Osteocyte (in vitro differentiated cells): ENCODE measurements around the gene ARHGAP8. TPM values are rescaled to one million over a fixed set of nuclear protein-coding genes. Genes with fewer than 3 reads are reported as not detected.

Experiments used
- DNase-seq: peaks from one replicate; pipeline ENCODE4 v3.0.0; 2021; ENCODE audit warnings: mixed read lengths; ENCODE audit not compliant: unreplicated experiment; ENCODE audit errors: extremely low spot score
- H3K27ac Mint-ChIP-seq: one replicate; pipeline ENCODE4 v1.8.0; 2021; ENCODE audit warnings: mild to moderate bottlenecking, mixed read lengths; ENCODE audit not compliant: unreplicated experiment
- H3K27me3 Mint-ChIP-seq: one replicate; pipeline ENCODE4 v1.8.0; 2021; ENCODE audit warnings: mixed read lengths; ENCODE audit not compliant: unreplicated experiment
- H3K36me3 Mint-ChIP-seq: one replicate; pipeline ENCODE4 v1.8.0; 2021; ENCODE audit warnings: mixed read lengths; ENCODE audit not compliant: unreplicated experiment
- H3K4me1 Mint-ChIP-seq: one replicate; pipeline ENCODE4 v1.8.0; 2021; ENCODE audit warnings: mixed read lengths; ENCODE audit not compliant: unreplicated experiment
- H3K4me3 Mint-ChIP-seq: one replicate; pipeline ENCODE4 v1.8.0; 2021; ENCODE audit warnings: mild to moderate bottlenecking, moderate library complexity, mixed read lengths; ENCODE audit not compliant: unreplicated experiment
- H3K9me3 Mint-ChIP-seq: one replicate; pipeline ENCODE4 v1.8.0; 2021; ENCODE audit warnings: mixed read lengths; ENCODE audit not compliant: unreplicated experiment
- CTCF ChIP-seq: fragments of 200-600 bp; sonication (generic); IDR thresholded peaks from 2 replicates; pipeline ENCODE4 v1.5.0; 2021; ENCODE audit warnings: antibody characterized with exemption, mild to moderate bottlenecking, moderate library complexity
- total RNA-seq: library from RNA; stranded (reverse); gene quantifications from 2 replicates; pipeline ENCODE4 v1.2.1, GENCODE V29; 2021

ARHGAP8 gene
- total RNA-seq, 1 donor from 2014 or later = 0.89 TPM

- no peak overlapping the region for H3K27ac Mint-ChIP-seq
- no peak for TF ChIP-seq CTCF
- H3K9me3 Mint-ChIP-seq = no peaks in the 10 kb centered on the region
- no peak overlapping the region for H3K4me3 Mint-ChIP-seq
- peaks cover 5% of the 10 kb centered on the region for H3K27me3 Mint-ChIP-seq
- H3K4me1 Mint-ChIP-seq = no peaks in the 10 kb centered on the region
- no peak for DNase-seq
- no peaks in the 10 kb centered on the region for H3K36me3 Mint-ChIP-seq
These were observed 34.2 kb downstream of the ARHGAP8 start for GRCh38 chr22:44786610-44787009.

DNA sequence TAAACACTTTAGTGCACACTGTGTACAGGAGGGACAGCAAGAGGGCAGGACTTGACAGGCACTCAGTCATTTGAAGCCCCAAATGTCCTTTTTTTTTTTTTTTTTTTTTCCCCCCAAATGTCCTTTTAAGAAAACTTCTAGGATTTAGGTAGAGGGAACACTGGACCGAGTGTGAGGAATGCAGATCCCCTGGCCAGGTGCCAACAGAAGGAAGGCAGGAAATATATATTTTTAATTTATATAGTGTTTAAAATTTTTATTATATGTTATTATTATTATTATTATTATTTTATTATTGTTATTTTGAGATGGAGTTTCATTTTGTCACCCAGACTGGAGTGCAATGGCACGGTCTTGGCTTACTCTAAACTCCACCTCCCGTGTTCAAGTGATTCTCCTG is 35.5 kb downstream of the ARHGAP8 start:
- Mint-ChIP-seq H3K9me3 (no peaks in the 10 kb centered on the region), H3K36me3 (no peaks in the 10 kb centered on the region), H3K27ac (no peak overlapping the region), H3K27me3 (peaks cover 7% of the 10 kb centered on the region), H3K4me3 (no peak overlapping the region), H3K4me1 (no peaks in the 10 kb centered on the region)
- no peak for TF ChIP-seq CTCF
- DNase-seq = no peak

DNA sequence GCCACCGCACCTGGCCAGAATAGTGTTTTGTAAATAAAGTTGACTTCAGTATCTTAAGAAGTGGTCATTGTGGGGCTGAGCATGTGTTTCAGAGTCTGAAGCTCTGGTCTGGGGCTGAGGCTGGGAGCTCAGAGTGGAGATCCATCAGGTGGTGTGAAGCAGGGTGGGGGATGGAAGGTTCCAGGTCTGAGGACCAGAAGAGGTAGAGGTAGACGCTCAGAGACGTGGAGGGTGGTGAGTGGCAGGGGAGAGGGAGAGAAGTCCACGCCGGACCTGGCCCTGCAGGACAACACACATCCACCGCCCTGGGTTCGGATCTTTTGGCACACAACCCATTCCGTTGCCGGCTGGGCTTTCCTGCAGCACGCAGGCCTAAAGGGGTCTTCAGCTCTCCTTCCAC is 40.7 kb downstream of the ARHGAP8 start:
- no peak for DNase-seq
- Mint-ChIP-seq H3K27ac (no peak overlapping the region), H3K27me3 (peaks cover 20% of the 10 kb centered on the region), H3K9me3 (no peaks in the 10 kb centered on the region), H3K4me3 (no peak overlapping the region), H3K36me3 (no peaks in the 10 kb centered on the region), H3K4me1 (no peaks in the 10 kb centered on the region)
- no peak for TF ChIP-seq CTCF

DNA sequence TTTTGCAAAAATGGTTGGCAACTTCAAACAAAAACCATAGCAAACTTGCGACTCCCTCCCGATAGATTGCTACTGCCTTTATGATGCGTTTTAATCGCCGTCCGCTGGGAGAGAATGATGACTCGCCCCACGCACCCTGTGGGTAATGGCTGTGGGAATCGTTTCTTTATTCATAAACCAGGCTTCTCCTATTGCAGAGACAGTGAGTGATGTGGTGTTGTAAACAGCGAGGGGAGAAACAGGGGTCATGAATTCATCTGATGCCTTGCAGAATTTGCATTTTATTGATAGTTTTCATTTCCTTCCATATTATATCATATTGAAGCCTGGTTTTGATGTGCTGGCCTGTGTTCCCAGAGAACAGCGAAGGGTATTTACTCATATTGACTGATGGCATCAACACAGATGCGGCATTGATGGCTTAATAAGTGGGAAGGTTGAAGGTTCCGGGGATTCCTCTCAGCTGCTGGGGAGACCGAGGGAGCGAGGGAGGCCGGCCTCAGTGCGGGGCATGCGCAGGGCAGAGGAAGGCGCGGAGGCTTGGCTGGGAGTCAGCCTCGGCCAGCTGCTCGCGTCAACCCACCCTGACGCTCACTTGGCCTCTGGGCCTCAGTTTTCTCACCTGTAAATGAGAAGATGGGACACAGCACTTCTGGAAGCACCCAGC is 41.3 kb downstream of the ARHGAP8 start:
- Mint-ChIP-seq H3K9me3 (no peaks in the 10 kb centered on the region), H3K27me3 (peaks cover 20% of the 10 kb centered on the region), H3K4me1 (no peaks in the 10 kb centered on the region), H3K27ac (no peak overlapping the region), H3K4me3 (no peak overlapping the region), H3K36me3 (no peaks in the 10 kb centered on the region)
- no peak for DNase-seq
- no peak for TF ChIP-seq CTCF

DNA sequence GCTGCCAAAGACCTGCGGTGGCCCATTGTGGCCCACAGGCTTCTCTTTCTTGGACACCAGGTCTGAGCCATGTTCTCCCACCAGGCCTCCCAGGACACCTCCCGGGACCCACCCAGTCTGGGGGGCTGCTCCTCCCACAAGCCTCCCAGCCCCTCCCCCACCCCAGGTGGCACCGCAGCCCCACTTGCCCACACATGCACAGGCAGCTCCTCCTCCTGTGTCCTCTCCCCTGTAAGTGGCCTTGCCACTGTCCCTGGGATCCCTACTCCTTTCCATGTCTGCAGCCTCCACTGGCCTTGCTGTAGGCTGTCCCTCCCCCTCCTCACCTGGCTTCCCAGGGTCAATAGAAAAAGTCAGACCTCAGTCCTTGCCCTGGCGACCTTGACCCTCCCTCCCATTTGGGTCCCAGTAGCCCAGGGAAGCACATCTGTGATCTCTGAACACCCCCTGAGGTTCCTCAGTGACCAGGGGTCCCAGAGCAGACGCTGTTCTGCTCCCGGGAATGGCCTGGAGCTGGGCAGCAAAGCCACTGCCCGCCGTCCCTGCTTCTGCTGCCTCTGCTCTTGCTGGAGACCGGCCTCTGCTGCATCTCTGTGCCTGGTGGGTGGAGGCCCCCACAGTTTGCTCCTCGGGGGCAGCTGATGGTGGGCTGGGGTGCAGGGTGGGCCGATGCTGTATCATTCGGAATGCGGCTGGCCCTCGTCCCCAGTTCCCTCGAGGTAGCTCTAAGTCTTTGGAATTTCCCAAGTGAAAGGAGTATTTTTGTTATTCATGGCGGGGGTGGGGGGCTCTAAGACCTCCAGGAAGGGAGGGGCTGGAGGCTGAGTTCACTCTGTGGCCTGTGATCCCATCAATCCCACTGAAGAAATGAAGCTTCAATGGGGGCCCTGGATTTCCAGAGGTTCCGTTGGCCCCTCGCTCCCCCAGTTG is 43.6 kb downstream of the ARHGAP8 start:
- no peaks in the 10 kb centered on the region for H3K36me3 Mint-ChIP-seq
- peaks cover 18% of the 10 kb centered on the region for H3K27me3 Mint-ChIP-seq

More for the DNA sequence above, 43.6 kb downstream of the ARHGAP8 start:
- Mint-ChIP-seq H3K4me3 (no peak overlapping the region), H3K4me1 (no peaks in the 10 kb centered on the region), H3K27ac (no peak overlapping the region), H3K9me3 (no peaks in the 10 kb centered on the region)
- no peak for DNase-seq
- no peak for TF ChIP-seq CTCF
